GM23248 (cell line): Measurements from ENCODE around the gene TTC8.

Experiments
- EZH2 ChIP-seq: fragments of 200-600 bp; sonication (generic); IDR thresholded peaks from 2 replicates; pipeline ENCODE4 v1.6.1; 2018; ENCODE audit warnings: antibody characterized with exemption, mild to moderate bottlenecking; ENCODE audit not compliant: insufficient read depth, poor library complexity, severe bottlenecking
- EZH2phosphoT487 ChIP-seq: fragments of 200-600 bp; sonication (generic); IDR thresholded peaks from 2 replicates; pipeline ENCODE4 v1.6.1; 2018; ENCODE audit warnings: antibody characterized with exemption, moderate library complexity, mild to moderate bottlenecking, low read depth; ENCODE audit not compliant: insufficient read depth

- TF ChIP-seq EZH2: no peak
- TF ChIP-seq EZH2phosphoT487: no peak
These were observed 31.2 kb upstream of the TTC8 start for GRCh38 chr14:88793259-88793625.
